Myocyte (in vitro differentiated cells): ENCODE results near the gene KRTAP10-7. TPM values are rescaled to one million over a fixed set of nuclear protein-coding genes. Genes with fewer than 3 reads are reported as not detected.
"Not testable (repeated sequence)": the region's sequence is repeated elsewhere in the genome, so short reads cannot be mapped to it uniquely, and the experiment has no call there.

ENCODE experiments used
- DNase-seq: peaks from one replicate; pipeline ENCODE4 v3.0.0-alpha.2; 2012; ENCODE audit warnings: low read depth
- polyA plus RNA-seq: library from polyadenylated mRNA; unstranded; fragments of >200 nt; gene quantifications from one replicate; pipeline ENCODE4 v1.2.1, GENCODE V29; 2012; ENCODE audit warnings: missing spikeins
- total RNA-seq: library from RNA; depleted of rRNA; stranded (reverse); fragments of >200 nt; gene quantifications from 2 replicates; pipeline ENCODE4 v1.2.3, GENCODE V29; 2014

Gene KRTAP10-7
- total RNA-seq: not detected in 2 replicates
- not detected for polyA plus RNA-seq

- DNase-seq: not testable (repeated sequence)
Observed at GRCh38 chr21:44600118-44600978, at the start of gene KRTAP10-7. Gene KRTAP10-7, plus strand, starts transcription at chr21:44600597. Its CDS starts 25 bp downstream, at chr21:44600622.

GRCh38 chr21:44550807-44551206 is 49.6 kb upstream of the KRTAP10-7 start:
- DNase-seq: no peak

- no peak for DNase-seq
Observed at GRCh38 chr21:44551340-44551961, 48.9 kb upstream of the KRTAP10-7 start, which contains the start of gene KRTAP10-2. Gene KRTAP10-2, minus strand, starts transcription at chr21:44551505. Its CDS starts 47 bp downstream, at chr21:44551458.

- no peak for DNase-seq
Observed at GRCh38 chr21:44552136-44552535, 48.3 kb upstream of the KRTAP10-7 start.

GRCh38 chr21:44552681-44553080 is 47.7 kb upstream of the KRTAP10-7 start:
- no peak for DNase-seq

GRCh38 chr21:44555200-44555875 is 45.1 kb upstream of the KRTAP10-7 start:
- no peak for DNase-seq

- peak; percentile 9 for DNase-seq
Observed at GRCh38 chr21:44556879-44557278, 43.5 kb upstream of the KRTAP10-7 start.

- peak; percentile 6 for DNase-seq
Observed at GRCh38 chr21:44557491-44558328, 42.7 kb upstream of the KRTAP10-7 start.

- not testable (repeated sequence) for DNase-seq
Observed at GRCh38 chr21:44558329-44558675, 42.1 kb upstream of the KRTAP10-7 start.

- no peak for DNase-seq
Observed at GRCh38 chr21:44558695-44559094, 41.7 kb upstream of the KRTAP10-7 start, which contains the start of gene KRTAP10-3. Gene KRTAP10-3, minus strand, starts transcription at chr21:44558795. Its CDS starts 80 bp downstream, at chr21:44558715.

GRCh38 chr21:44564099-44564498 is 36.3 kb upstream of the KRTAP10-7 start:
- no peak for DNase-seq

- no peak for DNase-seq
Observed at GRCh38 chr21:44564886-44565598, 35.4 kb upstream of the KRTAP10-7 start.

- no peak for DNase-seq
Observed at GRCh38 chr21:44566403-44566802, 34.0 kb upstream of the KRTAP10-7 start.

GRCh38 chr21:44567481-44568171 is 32.8 kb upstream of the KRTAP10-7 start:
- DNase-seq: no peak

- DNase-seq: no peak
Observed at GRCh38 chr21:44568261-44568660, 32.1 kb upstream of the KRTAP10-7 start.

- DNase-seq: no peak
Observed at GRCh38 chr21:44568667-44569556, 31.5 kb upstream of the KRTAP10-7 start.

- DNase-seq: no peak
Observed at GRCh38 chr21:44569861-44570517, 30.4 kb upstream of the KRTAP10-7 start.

- DNase-seq: no peak
Observed at GRCh38 chr21:44571296-44571695, 29.1 kb upstream of the KRTAP10-7 start.
